Neural crest cell (in vitro differentiated cells): ENCODE results near the gene MICALL2. TPM values are rescaled to one million over a fixed set of nuclear protein-coding genes. Genes with fewer than 3 reads are reported as not detected.

ENCODE experiments used
- DNase-seq: peaks from one replicate; pipeline ENCODE4 v3.0.0; 2021; ENCODE audit warnings: low read depth, mixed read lengths, low spot score
- H3K27ac Mint-ChIP-seq: one replicate; pipeline ENCODE4 v1.8.0; 2021; ENCODE audit warnings: mild to moderate bottlenecking, mixed read lengths; ENCODE audit not compliant: unreplicated experiment
- H3K27me3 Mint-ChIP-seq: 2 replicates; pipeline ENCODE4 v1.8.0; 2021; ENCODE audit warnings: low read depth, mild to moderate bottlenecking, mixed read lengths
- H3K36me3 Mint-ChIP-seq: 2 replicates; pipeline ENCODE4 v1.8.0; 2021; ENCODE audit warnings: low read depth, mild to moderate bottlenecking, mixed read lengths
- H3K4me1 Mint-ChIP-seq: 2 replicates; pipeline ENCODE4 v1.8.0; 2021; ENCODE audit warnings: mixed read lengths
- H3K4me3 Mint-ChIP-seq: one replicate; pipeline ENCODE4 v1.8.0; 2021; ENCODE audit warnings: mild to moderate bottlenecking, mixed read lengths
- H3K9me3 Mint-ChIP-seq: 2 replicates; pipeline ENCODE4 v1.8.0; 2021; ENCODE audit warnings: mixed read lengths
- total RNA-seq: library from RNA; stranded (reverse); gene quantifications from 2 replicates; pipeline ENCODE4 v1.2.1, GENCODE V29; 2021
- TF ChIP-seq, protein P1 (sequence below): fragments of 200-600 bp; sonication (generic); conservative IDR thresholded peaks from 2 replicates; pipeline ENCODE4 v1.5.0; 2021; ENCODE audit warnings: antibody characterized with exemption, mild to moderate bottlenecking

The MICALL2 gene
- total RNA-seq, 1 donor from 2014 or later = 18.7 TPM

DNA sequence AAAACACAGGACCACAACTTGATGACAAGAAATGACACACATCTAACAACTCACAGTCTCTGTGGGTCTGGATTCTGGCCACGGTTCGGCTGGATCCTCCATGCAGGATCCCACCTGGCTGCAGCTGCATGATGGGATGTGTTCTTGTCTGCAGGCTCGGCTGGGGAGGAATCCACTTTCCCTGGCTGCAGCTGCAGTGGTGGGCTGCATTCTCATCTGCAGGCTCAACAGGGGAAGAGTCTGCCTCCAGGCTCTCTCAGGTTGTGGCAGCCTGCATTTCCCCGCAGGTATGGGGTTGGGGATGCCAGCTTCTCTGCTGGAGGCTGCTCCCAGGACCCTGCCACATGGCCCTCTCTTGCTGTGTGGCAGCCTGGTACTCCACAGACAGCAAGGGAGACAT lies 64.9 kb downstream of the MICALL2 start:
- peaks cover 68% of the 10 kb centered on the region for H3K27me3 Mint-ChIP-seq
- no peaks in the 10 kb centered on the region for H3K9me3 Mint-ChIP-seq
- H3K36me3 Mint-ChIP-seq = no peaks in the 10 kb centered on the region
- no peak overlapping the region for H3K27ac Mint-ChIP-seq
- TF ChIP-seq, protein P1, sequence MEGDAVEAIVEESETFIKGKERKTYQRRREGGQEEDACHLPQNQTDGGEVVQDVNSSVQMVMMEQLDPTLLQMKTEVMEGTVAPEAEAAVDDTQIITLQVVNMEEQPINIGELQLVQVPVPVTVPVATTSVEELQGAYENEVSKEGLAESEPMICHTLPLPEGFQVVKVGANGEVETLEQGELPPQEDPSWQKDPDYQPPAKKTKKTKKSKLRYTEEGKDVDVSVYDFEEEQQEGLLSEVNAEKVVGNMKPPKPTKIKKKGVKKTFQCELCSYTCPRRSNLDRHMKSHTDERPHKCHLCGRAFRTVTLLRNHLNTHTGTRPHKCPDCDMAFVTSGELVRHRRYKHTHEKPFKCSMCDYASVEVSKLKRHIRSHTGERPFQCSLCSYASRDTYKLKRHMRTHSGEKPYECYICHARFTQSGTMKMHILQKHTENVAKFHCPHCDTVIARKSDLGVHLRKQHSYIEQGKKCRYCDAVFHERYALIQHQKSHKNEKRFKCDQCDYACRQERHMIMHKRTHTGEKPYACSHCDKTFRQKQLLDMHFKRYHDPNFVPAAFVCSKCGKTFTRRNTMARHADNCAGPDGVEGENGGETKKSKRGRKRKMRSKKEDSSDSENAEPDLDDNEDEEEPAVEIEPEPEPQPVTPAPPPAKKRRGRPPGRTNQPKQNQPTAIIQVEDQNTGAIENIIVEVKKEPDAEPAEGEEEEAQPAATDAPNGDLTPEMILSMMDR = no peak
- no peaks in the 10 kb centered on the region for H3K4me1 Mint-ChIP-seq
- no peak overlapping the region for H3K4me3 Mint-ChIP-seq
- no peak for DNase-seq

DNA sequence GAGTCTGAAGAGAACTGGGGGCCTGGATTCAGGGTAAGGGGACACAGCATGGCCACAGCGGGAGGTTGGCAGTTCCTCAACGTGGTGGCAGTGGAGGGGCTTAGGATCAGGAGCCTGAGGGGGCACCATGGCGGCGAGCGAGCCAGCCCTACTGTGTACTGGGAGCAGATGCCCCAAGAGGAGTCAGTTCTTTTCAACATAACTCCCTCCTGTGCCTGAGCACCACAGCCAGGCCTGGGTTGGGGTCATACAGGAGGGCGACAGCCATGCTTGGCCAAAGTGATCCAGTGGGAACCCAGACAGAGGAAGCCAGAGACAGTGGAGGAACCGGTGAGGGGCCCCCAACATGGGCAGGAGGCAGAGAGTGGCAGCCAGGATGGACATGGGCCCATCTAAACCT lies 65.8 kb downstream of the MICALL2 start:
- no peak overlapping the region for H3K27ac Mint-ChIP-seq
- peaks cover 67% of the 10 kb centered on the region for H3K27me3 Mint-ChIP-seq
- H3K4me3 Mint-ChIP-seq = no peak overlapping the region
- no peaks in the 10 kb centered on the region for H3K9me3 Mint-ChIP-seq
- no peaks in the 10 kb centered on the region for H3K4me1 Mint-ChIP-seq
- H3K36me3 Mint-ChIP-seq = no peaks in the 10 kb centered on the region
- TF ChIP-seq, protein P1 = no peak
- no peak for DNase-seq

DNA sequence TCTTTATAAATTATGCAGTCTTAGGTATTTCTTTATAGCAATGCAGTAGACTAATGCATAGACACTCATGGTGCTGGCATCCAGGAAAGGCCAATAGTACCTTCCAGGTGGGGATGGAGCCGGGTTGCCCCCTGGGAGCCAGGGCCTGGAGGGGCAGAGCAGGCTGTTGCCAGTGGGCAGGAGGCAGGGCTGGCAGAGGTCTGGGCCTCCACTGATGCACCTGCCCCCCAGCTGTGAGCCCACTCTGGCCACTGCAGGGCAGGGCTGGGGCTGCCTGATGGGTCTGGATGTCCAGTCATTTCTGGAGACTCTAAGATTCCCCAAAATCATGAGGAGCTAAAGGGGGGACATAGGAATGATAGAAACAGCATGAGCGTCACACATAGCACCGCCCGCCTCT lies 66.7 kb downstream of the MICALL2 start:
- no peaks in the 10 kb centered on the region for H3K9me3 Mint-ChIP-seq
- no peaks in the 10 kb centered on the region for H3K36me3 Mint-ChIP-seq
- H3K4me3 Mint-ChIP-seq = no peak overlapping the region
- DNase-seq = no peak
- H3K4me1 Mint-ChIP-seq = no peaks in the 10 kb centered on the region
- TF ChIP-seq, protein P1 = no peak
- H3K27me3 Mint-ChIP-seq = peaks cover 65% of the 10 kb centered on the region
- no peak overlapping the region for H3K27ac Mint-ChIP-seq

DNA sequence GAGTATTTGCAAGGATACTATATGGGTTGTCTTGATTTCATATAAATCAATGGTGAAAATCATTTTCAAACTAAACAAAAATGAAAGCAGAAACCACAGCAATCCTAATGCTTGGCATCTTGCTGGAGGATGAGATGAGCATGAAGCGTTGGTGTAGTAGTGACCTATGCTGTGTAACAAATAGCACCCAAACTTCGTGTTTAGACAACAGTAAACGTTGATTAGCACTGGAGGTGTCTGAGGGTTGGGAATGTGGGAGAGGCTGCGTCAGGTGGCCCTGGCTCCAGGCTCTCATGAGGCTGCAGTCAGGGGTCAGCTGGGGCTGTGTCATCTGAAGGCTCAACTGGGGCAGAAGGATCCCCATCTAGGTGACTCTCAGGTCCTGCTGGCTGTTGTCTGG lies 67.8 kb downstream of the MICALL2 start:
- no peak overlapping the region for H3K27ac Mint-ChIP-seq
- TF ChIP-seq, protein P1 = no peak
- DNase-seq = no peak
- H3K36me3 Mint-ChIP-seq = no peaks in the 10 kb centered on the region
- H3K9me3 Mint-ChIP-seq = no peaks in the 10 kb centered on the region
- H3K4me3 Mint-ChIP-seq = no peak overlapping the region
- H3K4me1 Mint-ChIP-seq = no peaks in the 10 kb centered on the region
- peaks cover 59% of the 10 kb centered on the region for H3K27me3 Mint-ChIP-seq

DNA sequence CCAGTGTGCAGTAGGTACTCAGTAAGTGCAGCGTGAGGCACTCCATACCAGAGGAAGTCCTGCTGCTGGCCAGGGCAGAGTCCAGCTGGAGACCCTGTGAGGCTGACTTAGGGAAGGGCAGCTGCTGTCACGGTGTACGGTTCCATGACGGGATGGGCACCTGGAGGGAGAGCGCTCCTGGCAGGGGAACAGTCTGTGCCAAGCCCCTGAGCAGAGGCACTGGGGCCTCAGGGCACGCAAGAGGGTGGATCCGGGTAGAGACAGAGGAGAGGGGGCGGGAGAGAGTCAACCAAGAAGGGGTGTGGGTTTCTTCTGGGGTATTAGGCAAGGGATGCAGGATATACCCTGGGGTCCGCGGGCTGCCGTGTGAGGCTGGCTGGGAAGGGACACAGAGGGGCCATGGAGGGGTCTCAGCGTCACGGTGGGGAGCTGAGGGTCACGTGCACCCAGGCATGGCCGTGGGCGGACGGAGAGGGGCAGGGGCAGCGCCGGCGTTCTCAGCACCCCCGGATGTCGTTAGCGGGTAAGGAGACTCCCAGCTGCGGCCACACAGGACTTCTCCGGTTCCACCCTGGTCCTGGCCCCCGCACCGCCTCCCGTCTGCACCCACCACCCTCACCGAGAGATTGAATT lies 70.5 kb downstream of the MICALL2 start:
- Mint-ChIP-seq H3K27me3 (peaks cover 57% of the 10 kb centered on the region), H3K4me1 (no peaks in the 10 kb centered on the region), H3K4me3 (no peak overlapping the region), H3K36me3 (no peaks in the 10 kb centered on the region), H3K9me3 (no peaks in the 10 kb centered on the region), H3K27ac (no peak overlapping the region)
- DNase-seq = no peak
- TF ChIP-seq, protein P1 = no peak
